PFSK-1 (cell line): ENCODE results near the gene PAIP1.

Source experiments
- FOXP2 ChIP-seq: optimal IDR thresholded peaks from 2 replicates; pipeline ENCODE3; 2011; ENCODE audit warnings: borderline replicate concordance, control low read depth, inconsistent platforms; ENCODE audit not compliant: insufficient read depth; ENCODE audit errors: extremely low read length, extremely low read depth
- POLR2AphosphoS5 ChIP-seq: IDR thresholded peaks from 2 replicates; pipeline ENCODE4 v1.6.1; 2012; ENCODE audit warnings: low read depth, mild to moderate bottlenecking, control low read depth, low read length, moderate library complexity
- SIN3A ChIP-seq: IDR thresholded peaks from 2 replicates; pipeline ENCODE4 v1.6.1; 2012; ENCODE audit warnings: mild to moderate bottlenecking, low read length, moderate library complexity, borderline replicate concordance; ENCODE audit not compliant: insufficient read depth
- TAF1 ChIP-seq: IDR thresholded peaks from 2 replicates; pipeline ENCODE4 v1.6.1; 2012; ENCODE audit warnings: low read length, control low read depth, borderline replicate concordance; ENCODE audit not compliant: insufficient read depth
- TF ChIP-seq, protein P1 (sequence below), 2 experiments: IDR thresholded peaks; 2 replicates each; pipeline versions ENCODE4 v1.6.1 to v1.8.0; 2011 to 2012; ENCODE audit warnings: low read depth in 2 of 2, low read length in 2 of 2, control low read depth in 1 of 2, inconsistent platforms in 1 of 2, mild to moderate bottlenecking in 1 of 2, moderate library complexity in 1 of 2; ENCODE audit not compliant: insufficient read depth in 1 of 2

Gene PAIP1

DNA sequence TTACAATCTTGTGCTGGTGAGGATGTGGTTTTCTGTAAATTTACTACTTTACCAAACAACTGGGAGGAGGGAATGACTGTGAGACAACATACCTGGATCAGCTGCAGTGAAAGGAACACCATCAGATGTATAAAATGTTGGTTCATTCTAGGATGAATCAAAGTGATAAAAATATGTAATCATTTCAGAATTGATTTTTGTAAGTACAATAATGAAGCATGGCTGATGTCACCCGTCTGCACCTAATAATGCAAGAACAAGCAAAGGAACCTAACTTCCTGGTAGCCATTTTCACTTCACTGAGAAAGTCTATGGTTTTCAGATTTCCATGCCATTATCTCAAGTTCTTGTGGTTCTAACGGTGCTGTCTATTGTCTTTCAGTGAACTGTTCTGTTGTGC, 23.2 kb downstream of the PAIP1 start:
- TF ChIP-seq TAF1 (no peak), POLR2AphosphoS5 (no peak), SIN3A (no peak), FOXP2 (no peak)
- TF ChIP-seq, protein P1, sequence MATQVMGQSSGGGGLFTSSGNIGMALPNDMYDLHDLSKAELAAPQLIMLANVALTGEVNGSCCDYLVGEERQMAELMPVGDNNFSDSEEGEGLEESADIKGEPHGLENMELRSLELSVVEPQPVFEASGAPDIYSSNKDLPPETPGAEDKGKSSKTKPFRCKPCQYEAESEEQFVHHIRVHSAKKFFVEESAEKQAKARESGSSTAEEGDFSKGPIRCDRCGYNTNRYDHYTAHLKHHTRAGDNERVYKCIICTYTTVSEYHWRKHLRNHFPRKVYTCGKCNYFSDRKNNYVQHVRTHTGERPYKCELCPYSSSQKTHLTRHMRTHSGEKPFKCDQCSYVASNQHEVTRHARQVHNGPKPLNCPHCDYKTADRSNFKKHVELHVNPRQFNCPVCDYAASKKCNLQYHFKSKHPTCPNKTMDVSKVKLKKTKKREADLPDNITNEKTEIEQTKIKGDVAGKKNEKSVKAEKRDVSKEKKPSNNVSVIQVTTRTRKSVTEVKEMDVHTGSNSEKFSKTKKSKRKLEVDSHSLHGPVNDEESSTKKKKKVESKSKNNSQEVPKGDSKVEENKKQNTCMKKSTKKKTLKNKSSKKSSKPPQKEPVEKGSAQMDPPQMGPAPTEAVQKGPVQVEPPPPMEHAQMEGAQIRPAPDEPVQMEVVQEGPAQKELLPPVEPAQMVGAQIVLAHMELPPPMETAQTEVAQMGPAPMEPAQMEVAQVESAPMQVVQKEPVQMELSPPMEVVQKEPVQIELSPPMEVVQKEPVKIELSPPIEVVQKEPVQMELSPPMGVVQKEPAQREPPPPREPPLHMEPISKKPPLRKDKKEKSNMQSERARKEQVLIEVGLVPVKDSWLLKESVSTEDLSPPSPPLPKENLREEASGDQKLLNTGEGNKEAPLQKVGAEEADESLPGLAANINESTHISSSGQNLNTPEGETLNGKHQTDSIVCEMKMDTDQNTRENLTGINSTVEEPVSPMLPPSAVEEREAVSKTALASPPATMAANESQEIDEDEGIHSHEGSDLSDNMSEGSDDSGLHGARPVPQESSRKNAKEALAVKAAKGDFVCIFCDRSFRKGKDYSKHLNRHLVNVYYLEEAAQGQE (IDR thresholded peaks at IDR 0.05; ENCODE audit: insufficient read depth in 1 of 2, low read depth in 2 of 2, low read length in 2 of 2), result no peak

DNA sequence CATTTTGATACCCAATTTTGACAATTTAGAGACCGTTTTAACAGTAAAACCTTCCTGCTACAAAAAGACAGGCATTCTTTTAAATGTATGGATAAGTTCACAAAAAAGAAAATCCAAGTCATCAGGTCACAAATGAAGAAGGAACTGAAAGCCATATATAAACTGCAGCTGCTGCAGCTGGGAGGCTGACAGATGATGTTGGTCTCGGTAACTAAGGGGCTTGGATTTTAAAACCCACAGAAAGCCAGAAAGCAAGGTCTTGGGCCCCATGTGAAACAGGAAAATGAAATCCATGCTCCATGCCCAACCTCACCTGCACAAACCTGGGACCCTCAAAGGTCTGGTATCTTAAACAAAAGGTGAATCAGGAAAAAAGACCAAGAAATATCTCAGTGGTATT, 26.2 kb downstream of the PAIP1 start:
- TF ChIP-seq TAF1, result no peak
- no peak for TF ChIP-seq POLR2AphosphoS5
- TF ChIP-seq SIN3A, result no peak
- no peak for TF ChIP-seq FOXP2
- TF ChIP-seq, protein P1 (IDR thresholded peaks at IDR 0.05; ENCODE audit: insufficient read depth in 1 of 2, low read depth in 2 of 2, low read length in 2 of 2), result no peak

DNA sequence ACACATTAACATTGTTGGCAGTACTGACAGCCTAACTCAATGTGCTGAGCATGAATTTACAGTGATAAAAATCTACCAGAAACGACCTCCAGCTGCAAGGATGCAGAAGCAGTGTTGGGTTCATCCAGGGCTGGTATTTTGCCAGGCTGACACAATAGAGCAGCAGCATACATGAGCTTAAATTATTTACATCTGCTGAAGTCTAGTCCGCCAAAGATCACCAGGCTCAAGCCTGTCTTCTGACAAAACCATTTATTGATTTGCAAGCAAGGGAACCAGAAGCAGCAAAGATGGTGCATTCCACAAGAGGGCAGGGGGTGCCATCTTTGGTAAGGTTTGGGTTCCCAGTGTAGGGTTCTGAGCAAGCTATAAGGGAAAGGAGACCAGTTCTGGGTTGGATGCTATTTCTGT, 33.2 kb downstream of the PAIP1 start:
- TF ChIP-seq TAF1 (no peak), FOXP2 (no peak), POLR2AphosphoS5 (no peak), SIN3A (no peak)
- TF ChIP-seq, protein P1 (IDR thresholded peaks at IDR 0.05; ENCODE audit: insufficient read depth in 1 of 2, low read depth in 2 of 2, low read length in 2 of 2), result no peak

DNA sequence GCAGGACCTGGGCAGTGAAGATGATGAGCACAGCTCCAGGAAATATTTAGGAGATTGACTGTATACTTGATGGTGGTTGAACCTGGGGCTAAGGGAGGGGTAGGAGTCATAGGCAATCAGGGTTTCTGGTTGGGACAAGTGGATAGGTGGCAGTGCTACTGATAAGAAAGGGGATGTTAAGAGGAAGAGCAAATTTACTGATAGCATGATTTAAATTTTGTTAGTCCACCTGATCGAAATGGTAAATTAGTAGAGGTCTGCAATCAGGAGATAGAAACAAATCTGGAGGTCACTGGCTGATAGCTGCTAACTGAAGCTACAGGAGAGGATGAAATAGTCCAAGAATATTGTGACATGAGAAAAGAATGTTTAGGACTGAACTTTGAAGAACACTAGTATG, 36.3 kb downstream of the PAIP1 start:
- TF ChIP-seq FOXP2, result no peak

DNA sequence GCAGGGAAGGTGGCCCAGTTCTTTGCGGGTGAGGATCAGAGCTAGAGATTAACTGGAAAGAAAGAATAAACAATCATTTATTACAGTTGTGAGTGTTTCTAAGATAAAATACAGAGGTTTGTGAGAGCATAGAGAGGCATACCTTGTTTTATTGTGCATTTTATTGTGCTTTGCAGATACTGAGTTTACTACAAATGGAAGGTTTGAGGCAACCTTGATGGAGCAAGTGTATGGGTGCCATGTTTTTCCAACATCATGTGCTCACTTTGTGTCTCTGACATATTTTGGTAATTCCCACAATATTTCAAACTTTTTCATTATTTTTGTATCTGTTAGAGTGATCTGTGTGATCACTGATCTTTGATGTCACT, 41.2 kb downstream of the PAIP1 start:
- no peak for TF ChIP-seq TAF1
- TF ChIP-seq, protein P1 (IDR thresholded peaks at IDR 0.05; ENCODE audit: insufficient read depth in 1 of 2, low read depth in 2 of 2, low read length in 2 of 2), result no peak
- no peak for TF ChIP-seq POLR2AphosphoS5
- no peak for TF ChIP-seq FOXP2
